Breast epithelium (tissue), 4 donors: ENCODE measurements around the gene FAM187B. TPM values are rescaled to one million over a fixed set of nuclear protein-coding genes. Genes with fewer than 3 reads are reported as not detected.
"Not testable (repeated sequence)": the region's sequence is repeated elsewhere in the genome, so short reads cannot be mapped to it uniquely, and the experiment has no call there.

ENCODE experiments used
- DNase-seq, 2 donors: peaks; one replicate each; pipeline ENCODE4 v3.0.0-alpha.2; 2019; ENCODE audit warnings: low spot score in 2 of 2
- H3K27ac ChIP-seq, 2 donors: fragments of 200-600 bp; sonication (generic) in 1 of 2; one replicate each; pipeline ENCODE4 v1.5.1; 2016 to 2019; ENCODE audit warnings: mild to moderate bottlenecking in 1 of 2
- H3K27me3 ChIP-seq, 2 donors: fragments of 200-600 bp; sonication (generic) in 1 of 2; one replicate each; pipeline versions ENCODE4 v1.5.1 to v1.6.0; 2017 to 2019; ENCODE audit warnings: control low read depth in 1 of 2, mild to moderate bottlenecking in 1 of 2
- H3K36me3 ChIP-seq: fragments of 200-600 bp; one replicate; pipeline ENCODE4 v1.5.1; 2019
- H3K4me1 ChIP-seq, 2 donors: fragments of 200-600 bp; sonication (generic); one replicate each; pipeline ENCODE4 v1.5.1; 2016 to 2019; ENCODE audit warnings: control low read depth in 1 of 2
- H3K4me3 ChIP-seq, 3 donors: fragments of 200-600 bp; sonication (generic); 1 replicate in 2 of 3; 2 replicates in 1 of 3; pipeline ENCODE4 v1.5.1; 2016 to 2019; ENCODE audit warnings: mild to moderate bottlenecking in 3 of 3, moderate library complexity in 2 of 3
- H3K9me3 ChIP-seq, 2 donors: fragments of 200-600 bp; sonication (generic) in 1 of 2; one replicate each; pipeline ENCODE4 v1.5.1; 2016 to 2019; ENCODE audit warnings: control low read depth in 1 of 2
- POLR2A ChIP-seq: fragments of 450-650 bp; IDR thresholded peaks from one replicate; pipeline ENCODE4 v1.6.1; 2016; ENCODE audit warnings: antibody characterized with exemption, mild to moderate bottlenecking, moderate library complexity
- POLR2AphosphoS5 ChIP-seq, 3 donors: sonication (generic); formaldehyde crosslinking; IDR thresholded peaks; one replicate each; pipeline ENCODE4 v1.6.1; 2017; ENCODE audit warnings: antibody characterized with exemption in 3 of 3
- intact Hi-C: fragments of 100-400 bp; cut with DNase I; formaldehyde crosslinking; loops from one replicate; pipeline ENCODE4 v1.15.1; 2023; ENCODE audit warnings: low total_unique reads
- total RNA-seq, 3 donors: library from RNA; depleted of rRNA; stranded (reverse); fragments of >200 nt; gene quantifications; one replicate each; pipeline ENCODE4 v1.1.0, GENCODE V29; 2016
- TF ChIP-seq, protein P1 (sequence below), 3 donors: fragments of 450-650 bp; IDR thresholded peaks; one replicate each; pipeline ENCODE4 v1.5.1; 2016 to 2017; ENCODE audit warnings: antibody characterized with exemption in 3 of 3, mild to moderate bottlenecking in 3 of 3, moderate library complexity in 3 of 3

Gene FAM187B
- total RNA-seq, 3 donors from 2014 or later: 0.44 TPM; not detected in 2

DNA sequence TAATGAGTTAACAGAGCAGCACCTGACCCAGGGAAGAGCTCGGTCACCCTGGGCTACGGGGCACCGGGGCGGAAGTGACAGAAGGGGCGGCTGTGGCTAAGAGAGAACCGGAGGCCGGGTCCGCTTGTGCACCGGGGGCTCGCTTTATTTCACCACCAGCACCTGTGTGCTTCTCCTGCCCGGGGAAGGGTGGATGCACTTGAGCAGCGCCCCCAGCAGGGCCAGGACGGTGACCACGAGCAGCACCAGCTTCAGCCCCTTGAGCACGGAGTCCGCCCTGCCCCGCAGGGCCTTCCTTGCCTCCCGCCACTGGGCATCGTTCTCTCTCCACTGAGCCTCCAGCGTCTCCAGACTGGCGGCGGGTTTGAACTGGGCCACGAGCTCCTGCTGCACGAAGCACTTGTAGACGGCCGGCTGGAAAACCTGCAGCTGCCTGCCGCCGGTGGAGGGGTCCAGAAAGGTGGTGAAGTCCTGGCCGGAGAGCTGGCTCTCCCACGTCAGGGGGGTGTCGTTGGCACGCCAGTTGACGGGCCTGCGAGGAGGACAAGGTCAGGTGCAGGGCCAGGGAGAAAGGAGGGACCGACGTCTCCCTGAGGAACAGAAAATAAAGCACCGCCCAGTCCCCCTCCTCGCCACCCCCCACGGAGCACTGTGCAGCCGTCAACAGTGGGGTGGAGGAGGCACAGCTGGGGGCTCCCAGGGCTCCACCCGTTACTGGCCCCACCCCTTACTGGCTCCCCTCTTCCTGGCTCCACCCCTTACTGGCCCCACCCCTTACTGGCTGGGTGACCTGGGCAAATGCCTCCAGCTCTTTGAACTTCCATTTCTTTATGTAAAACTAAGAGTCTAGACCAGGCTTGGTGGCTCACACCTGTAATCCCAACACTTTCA is 3.6 kb downstream of the FAM187B start:
- intact Hi-C loops: no loop called here

DNA sequence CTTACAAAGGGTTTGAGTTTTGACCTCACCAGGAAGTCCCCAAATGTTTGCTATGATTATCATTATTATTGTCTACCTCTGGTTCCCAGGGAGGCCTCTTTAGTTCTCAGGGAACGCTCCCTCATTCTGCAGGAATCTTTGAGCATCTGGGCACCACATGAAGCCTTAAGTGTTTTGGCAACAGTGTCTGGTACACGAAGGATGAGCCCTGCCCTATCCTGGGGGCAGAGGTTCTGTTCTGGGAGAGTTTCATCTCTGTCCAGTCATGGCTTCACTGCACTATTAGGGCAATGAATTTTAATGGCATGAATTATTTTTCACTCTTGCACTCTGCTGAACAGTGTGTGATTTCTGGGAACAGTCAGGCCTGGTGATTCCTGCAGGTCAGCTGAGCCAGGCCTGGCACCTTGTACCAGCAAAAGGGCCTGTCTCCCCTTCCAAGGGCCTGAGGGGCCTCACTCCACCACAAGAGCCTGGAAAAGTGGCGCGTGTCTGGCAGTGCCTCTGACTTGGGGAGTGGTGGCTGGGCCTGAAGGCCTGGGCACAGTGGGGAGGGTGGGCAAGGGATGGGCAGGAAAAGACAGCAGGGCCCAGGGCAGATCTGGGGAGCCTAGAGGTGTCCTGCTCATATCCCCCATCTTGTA is 4.6 kb downstream of the FAM187B start:
- Histone ChIP-seq H3K27ac (no peak overlapping the region), H3K9me3 (no peaks in the 10 kb centered on the region), H3K4me3 (no peak overlapping the region), H3K36me3 (no peaks in the 10 kb centered on the region), H3K27me3 (no peaks in the 10 kb centered on the region), H3K4me1 (no peaks in the 10 kb centered on the region)
- TF ChIP-seq POLR2A: no peak
- TF ChIP-seq, protein P1, sequence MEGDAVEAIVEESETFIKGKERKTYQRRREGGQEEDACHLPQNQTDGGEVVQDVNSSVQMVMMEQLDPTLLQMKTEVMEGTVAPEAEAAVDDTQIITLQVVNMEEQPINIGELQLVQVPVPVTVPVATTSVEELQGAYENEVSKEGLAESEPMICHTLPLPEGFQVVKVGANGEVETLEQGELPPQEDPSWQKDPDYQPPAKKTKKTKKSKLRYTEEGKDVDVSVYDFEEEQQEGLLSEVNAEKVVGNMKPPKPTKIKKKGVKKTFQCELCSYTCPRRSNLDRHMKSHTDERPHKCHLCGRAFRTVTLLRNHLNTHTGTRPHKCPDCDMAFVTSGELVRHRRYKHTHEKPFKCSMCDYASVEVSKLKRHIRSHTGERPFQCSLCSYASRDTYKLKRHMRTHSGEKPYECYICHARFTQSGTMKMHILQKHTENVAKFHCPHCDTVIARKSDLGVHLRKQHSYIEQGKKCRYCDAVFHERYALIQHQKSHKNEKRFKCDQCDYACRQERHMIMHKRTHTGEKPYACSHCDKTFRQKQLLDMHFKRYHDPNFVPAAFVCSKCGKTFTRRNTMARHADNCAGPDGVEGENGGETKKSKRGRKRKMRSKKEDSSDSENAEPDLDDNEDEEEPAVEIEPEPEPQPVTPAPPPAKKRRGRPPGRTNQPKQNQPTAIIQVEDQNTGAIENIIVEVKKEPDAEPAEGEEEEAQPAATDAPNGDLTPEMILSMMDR (IDR thresholded peaks at IDR 0.05): no peak
- TF ChIP-seq POLR2AphosphoS5 (IDR thresholded peaks at IDR 0.05): no peak
- intact Hi-C loops: no loop called here
- no peak for DNase-seq

More for the DNA sequence above, 3.6 kb downstream of the FAM187B start:
- TF ChIP-seq POLR2AphosphoS5 (IDR thresholded peaks at IDR 0.05) (no peak), POLR2A (no peak)
- TF ChIP-seq, protein P1 (IDR thresholded peaks at IDR 0.05): no peak
- Histone ChIP-seq H3K4me1 (no peaks in the 10 kb centered on the region), H3K27ac (no peak overlapping the region), H3K9me3 (no peaks in the 10 kb centered on the region), H3K36me3 (no peaks in the 10 kb centered on the region), H3K4me3 (no peak overlapping the region), H3K27me3 (no peaks in the 10 kb centered on the region)
- no peak for DNase-seq

DNA sequence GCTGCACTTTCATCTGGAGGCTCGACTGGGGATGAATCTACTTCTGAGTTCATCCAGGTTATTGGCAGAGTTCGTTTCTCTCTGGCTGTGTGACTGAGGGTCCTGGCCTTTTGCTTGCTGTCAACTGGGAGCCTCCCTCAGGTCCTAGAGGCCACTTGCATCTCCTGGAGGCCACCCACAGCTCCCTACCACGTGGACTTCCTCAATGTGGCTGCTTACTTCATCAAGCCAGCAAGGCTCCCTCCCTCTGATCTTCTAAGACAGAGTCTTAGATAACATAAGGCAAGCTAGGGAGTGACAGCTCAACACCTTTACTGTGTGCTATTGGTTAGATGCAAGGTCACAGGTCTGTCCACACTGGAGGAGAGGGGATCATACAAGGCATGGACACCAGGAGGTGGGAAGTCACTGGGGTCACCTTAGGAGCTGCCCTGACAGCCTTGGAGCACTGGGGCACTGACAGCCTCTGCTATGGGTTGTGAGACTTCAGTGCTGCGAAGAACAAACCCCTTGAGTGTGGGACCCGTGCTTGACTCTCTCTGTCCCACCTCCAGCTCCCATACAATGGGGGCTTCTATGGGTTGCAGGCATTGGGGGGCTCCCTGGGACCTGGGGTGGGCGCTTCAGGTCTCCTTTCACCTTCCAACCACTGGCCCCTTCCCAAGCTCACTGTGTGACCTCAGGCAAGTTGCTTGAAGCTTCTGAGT is 5.3 kb downstream of the FAM187B start:
- intact Hi-C loops: no loop called here
- no peaks in the 10 kb centered on the region for H3K4me1 ChIP-seq
- TF ChIP-seq, protein P1 (IDR thresholded peaks at IDR 0.05): no peak
- TF ChIP-seq POLR2AphosphoS5 (IDR thresholded peaks at IDR 0.05) (no peak), POLR2A (no peak)
- no peak overlapping the region for H3K4me3 ChIP-seq
- H3K27me3 ChIP-seq: no peaks in the 10 kb centered on the region
- DNase-seq: no peak
- no peaks in the 10 kb centered on the region for H3K9me3 ChIP-seq
- no peaks in the 10 kb centered on the region for H3K36me3 ChIP-seq
- H3K27ac ChIP-seq: no peak overlapping the region

DNA sequence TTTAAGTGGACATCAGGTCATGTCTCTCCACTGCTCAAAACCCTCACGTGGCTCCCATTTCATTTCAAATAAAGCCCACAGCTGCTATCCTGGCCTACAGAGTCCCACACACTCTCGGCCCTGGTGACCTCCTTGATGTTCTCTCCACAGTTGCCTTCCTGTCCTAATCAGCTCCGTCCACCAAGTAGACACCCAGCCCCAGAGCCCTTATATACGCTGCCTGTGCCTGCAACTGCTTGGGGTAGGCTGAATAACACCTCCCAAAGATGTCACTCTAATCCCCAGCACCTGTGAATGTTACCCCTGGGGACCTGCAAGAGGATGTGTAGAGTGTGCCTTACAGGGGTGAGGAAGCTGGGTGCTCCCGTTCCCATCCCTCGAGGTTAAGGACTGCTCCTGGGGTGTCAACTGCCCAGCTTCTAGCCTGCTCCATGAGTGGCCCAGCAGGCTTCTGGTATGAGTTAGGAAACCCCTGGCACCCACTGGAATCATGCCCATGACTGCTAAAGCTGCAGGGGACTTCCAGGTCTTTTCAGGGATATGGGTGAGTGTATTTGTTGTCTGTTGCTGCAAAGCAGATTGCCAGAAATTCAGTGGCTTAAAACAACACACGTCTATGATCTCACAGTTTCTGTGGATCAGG is 6.0 kb downstream of the FAM187B start:
- DNase-seq: no peak
- intact Hi-C loops: no loop called here
- Histone ChIP-seq H3K4me3 (no peak overlapping the region), H3K27me3 (no peaks in the 10 kb centered on the region), H3K27ac (no peak overlapping the region), H3K36me3 (no peaks in the 10 kb centered on the region), H3K4me1 (no peaks in the 10 kb centered on the region), H3K9me3 (no peaks in the 10 kb centered on the region)
- TF ChIP-seq, protein P1 (IDR thresholded peaks at IDR 0.05): no peak
- TF ChIP-seq POLR2A (no peak), POLR2AphosphoS5 (IDR thresholded peaks at IDR 0.05) (no peak)

DNA sequence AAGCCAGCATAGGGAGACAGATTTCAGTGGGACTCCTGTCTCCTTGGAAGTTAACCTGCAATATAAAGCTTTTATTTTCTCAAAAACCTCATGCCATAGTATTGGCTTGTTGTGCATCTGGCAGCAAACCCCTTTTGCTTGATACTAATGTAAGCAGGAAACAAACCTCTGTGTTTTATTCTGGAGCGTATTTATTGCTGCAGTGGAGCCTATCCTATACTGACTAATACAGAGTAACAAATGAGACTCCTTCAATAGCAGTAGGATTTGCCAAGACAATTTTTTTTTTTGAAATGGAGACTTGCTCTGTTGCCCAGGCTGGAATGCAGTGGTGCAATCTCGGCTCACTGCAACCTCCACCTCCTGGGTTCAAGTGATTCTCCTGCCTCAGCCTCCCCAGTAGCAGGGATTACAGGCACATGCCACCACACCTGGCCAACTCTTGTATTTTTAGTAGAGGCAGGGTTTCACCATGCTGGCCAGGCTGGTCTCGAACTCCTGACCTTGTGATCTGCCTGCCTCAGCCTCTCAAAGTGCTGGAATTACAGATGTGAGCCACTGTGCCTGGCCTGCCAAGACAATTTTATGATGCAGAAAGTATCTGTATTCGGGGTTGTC is 7.5 kb downstream of the FAM187B start:
- H3K4me3 ChIP-seq, intact Hi-C loops, H3K27me3 ChIP-seq: not testable (repeated sequence)

More for the DNA sequence above, 7.5 kb downstream of the FAM187B start:
- DNase-seq, H3K4me1 ChIP-seq, H3K27ac ChIP-seq, H3K36me3 ChIP-seq, H3K9me3 ChIP-seq: not testable (repeated sequence)
